Liver (tissue), 9 donors: ENCODE results near the gene ATP5F1D. TPM values are rescaled to one million over a fixed set of nuclear protein-coding genes. Genes with fewer than 3 reads are reported as not detected.

Experiments
- DNase-seq: peaks from one replicate; pipeline ENCODE4 v3.0.0-alpha.2; 2017; ENCODE audit warnings: low spot score
- H3K27ac ChIP-seq, 2 donors: one replicate each; pipeline ENCODE4 v1.7.0; 2013; ENCODE audit warnings: inconsistent platforms in 2 of 2, low read length in 2 of 2, control low read depth in 1 of 2, low read depth in 1 of 2, mild to moderate bottlenecking in 1 of 2
- H3K27me3 ChIP-seq, 4 donors: one replicate each; pipeline versions ENCODE4 v1.6.1 to v1.7.0; 2013; ENCODE audit warnings: low read length in 3 of 4, inconsistent platforms in 1 of 4, mild to moderate bottlenecking in 1 of 4, moderate library complexity in 1 of 4; ENCODE audit not compliant: control insufficient read depth in 4 of 4, insufficient read depth in 4 of 4
- H3K36me3 ChIP-seq, 4 donors: one replicate each; pipeline versions ENCODE4 v1.6.1 to v1.7.0; 2013; ENCODE audit warnings: low read length in 3 of 4, mild to moderate bottlenecking in 3 of 4, low read depth in 1 of 4, moderate library complexity in 1 of 4; ENCODE audit not compliant: control insufficient read depth in 4 of 4, insufficient read depth in 3 of 4
- H3K4me1 ChIP-seq, 4 donors: one replicate each; pipeline versions ENCODE4 v1.6.1 to v1.7.0; 2013; ENCODE audit warnings: low read length in 3 of 4, mild to moderate bottlenecking in 3 of 4, moderate library complexity in 1 of 4; ENCODE audit not compliant: control insufficient read depth in 4 of 4, insufficient read depth in 4 of 4
- H3K4me3 ChIP-seq, 3 donors: one replicate each; pipeline versions ENCODE4 v1.6.1 to v1.7.0; 2013; ENCODE audit warnings: low read length in 3 of 3, control low read depth in 1 of 3, low read depth in 1 of 3, mild to moderate bottlenecking in 1 of 3
- H3K9ac ChIP-seq, 2 donors: one replicate each; pipeline ENCODE4 v1.7.0; 2013; ENCODE audit warnings: low read length in 2 of 2, mild to moderate bottlenecking in 2 of 2, moderate library complexity in 2 of 2, control low read depth in 1 of 2, low read depth in 1 of 2
- H3K9me3 ChIP-seq, 4 donors: one replicate each; pipeline versions ENCODE4 v1.6.1 to v1.7.0; 2013; ENCODE audit warnings: low read length in 3 of 4; ENCODE audit not compliant: control insufficient read depth in 4 of 4
- ATF3 ChIP-seq: IDR thresholded peaks from 2 replicates; pipeline ENCODE4 v1.6.1; 2016; ENCODE audit warnings: antibody characterized with exemption
- CTCF ChIP-seq: fragments of 150-350 bp; IDR thresholded peaks from 2 replicates; pipeline ENCODE4 v1.5.1; 2017; ENCODE audit warnings: improper control_type of control experiment, low read depth, low read length; ENCODE audit not compliant: missing input control
- EGR1 ChIP-seq, 2 donors: IDR thresholded peaks; 2 replicates each; pipeline ENCODE4 v1.6.1; 2016 to 2018; ENCODE audit warnings: antibody characterized with exemption in 2 of 2, low read depth in 2 of 2
- FOXA1 ChIP-seq: IDR thresholded peaks from 2 replicates; pipeline ENCODE4 v1.6.1; 2016; ENCODE audit warnings: antibody characterized with exemption
- FOXA2 ChIP-seq: IDR thresholded peaks from 2 replicates; pipeline ENCODE4 v1.6.1; 2016; ENCODE audit warnings: antibody characterized with exemption
- GABPA ChIP-seq, 2 donors: IDR thresholded peaks in 1 of 2; conservative IDR thresholded peaks in 1 of 2; 2 replicates each; pipeline ENCODE4 v1.6.1; 2016; ENCODE audit warnings: antibody characterized with exemption in 2 of 2, mild to moderate bottlenecking in 1 of 2, moderate library complexity in 1 of 2
- HNF4A ChIP-seq, 2 donors: conservative IDR thresholded peaks; 2 replicates each; pipeline ENCODE4 v1.6.1; 2016; ENCODE audit warnings: antibody characterized with exemption in 2 of 2, mild to moderate bottlenecking in 2 of 2
- HNF4G ChIP-seq: IDR thresholded peaks from 2 replicates; pipeline ENCODE4 v1.6.1; 2016; ENCODE audit warnings: antibody characterized with exemption
- JUND ChIP-seq, 2 donors: IDR thresholded peaks; 2 replicates each; pipeline ENCODE4 v1.6.1; 2016; ENCODE audit warnings: antibody characterized with exemption in 2 of 2
- MAX ChIP-seq: IDR thresholded peaks from 2 replicates; pipeline ENCODE4 v1.6.1; 2016; ENCODE audit warnings: antibody characterized with exemption
- NR2F2 ChIP-seq: IDR thresholded peaks from 2 replicates; pipeline ENCODE4 v1.6.1; 2016; ENCODE audit warnings: antibody characterized with exemption
- RAD21 ChIP-seq, 2 donors: IDR thresholded peaks; 2 replicates each; pipeline ENCODE4 v1.6.1; 2016; ENCODE audit warnings: antibody characterized with exemption in 2 of 2, mild to moderate bottlenecking in 2 of 2
- REST ChIP-seq: IDR thresholded peaks from 2 replicates; pipeline ENCODE4 v1.6.1; 2016; ENCODE audit warnings: antibody characterized with exemption, mild to moderate bottlenecking
- RXRA ChIP-seq, 2 donors: IDR thresholded peaks; 2 replicates each; pipeline ENCODE4 v1.6.1; 2017 to 2018; ENCODE audit warnings: antibody characterized with exemption in 2 of 2, mild to moderate bottlenecking in 1 of 2
- SP1 ChIP-seq: IDR thresholded peaks from 2 replicates; pipeline ENCODE4 v1.6.1; 2018; ENCODE audit warnings: antibody characterized with exemption, mild to moderate bottlenecking
- TAF1 ChIP-seq: conservative IDR thresholded peaks from 2 replicates; pipeline ENCODE4 v1.6.1; 2016; ENCODE audit warnings: antibody characterized with exemption, mild to moderate bottlenecking
- YY1 ChIP-seq: IDR thresholded peaks from 2 replicates; pipeline ENCODE4 v1.6.1; 2016; ENCODE audit warnings: antibody characterized with exemption, mild to moderate bottlenecking
- ZBTB33 ChIP-seq: IDR thresholded peaks from 2 replicates; pipeline ENCODE4 v1.6.1; 2016; ENCODE audit warnings: antibody characterized with exemption
- WGBS: extraction: QIAGEN DNeasy Blood & Tissue Kit; methylation state at CpG from one replicate; pipeline ENCODE4 v1.1.7; 2013; 5-methylcytosine and 5-hydroxymethylcytosine counted together
- polyA plus RNA-seq, 2 donors: library from polyadenylated mRNA; stranded (reverse) in 1 of 2; unstranded in 1 of 2; fragments of 200-250 nt in 1 of 2; fragments of >200 nt in 1 of 2; fragmentation: Nextera tagmentation in 1 of 2; extraction: Ambion mirVana in 1 of 2; gene quantifications; one replicate each; pipeline versions ENCODE4 v1.2.1 to v1.2.3, GENCODE V29; 2013 to 2015
- total RNA-seq, 2 donors: library from RNA; depleted of rRNA; stranded (reverse); fragments of >200 nt; gene quantifications; one replicate each; pipeline ENCODE4 v1.2.3, GENCODE V29; 2014
- donor health status: healthy.
- donor health status: healthy.
- donor health status: healthy.
- donor health status: healthy.
- donor health status: healthy.

The ATP5F1D gene
- total and polyA plus RNA-seq, 4 donors = 20.2 to 315 (median 145) TPM

GRCh38 chr19:1228161-1228957, 13.2 kb upstream of the ATP5F1D start:
- H3K9me3 ChIP-seq = no peaks in the 10 kb centered on the region
- no peak overlapping the region for H3K9ac ChIP-seq
- no peak overlapping the region for H3K27ac ChIP-seq
- DNase-seq = no peak
- no peaks in the 10 kb centered on the region for H3K27me3 ChIP-seq
- peaks cover 0 to 5% (median under 1%) of the 10 kb centered on the region in 4 donors for H3K4me1 ChIP-seq
- peaks cover 0 to 22% (median 7%) of the 10 kb centered on the region in 4 donors for H3K36me3 ChIP-seq
- TF ChIP-seq RXRA (IDR thresholded peaks at IDR 0.05) (no peak), CTCF (no peak), ZBTB33 (no peak), REST (no peak), HNF4G (no peak), SP1 (no peak), MAX (no peak), FOXA1 (no peak), GABPA (IDR thresholded peaks at IDR 0.05 in 1 of 2, conservative IDR thresholded peaks at IDR 0.05 in 1 of 2) (no peak), JUND (IDR thresholded peaks at IDR 0.05) (no peak), TAF1 (no peak), ATF3 (no peak), NR2F2 (no peak), YY1 (no peak), RAD21 (IDR thresholded peaks at IDR 0.05) (no peak), EGR1 (IDR thresholded peaks at IDR 0.05; ENCODE audit: low read depth in 2 of 2) (no peak), FOXA2 (no peak), HNF4A (conservative IDR thresholded peaks at IDR 0.05) (no peak)
- 97% methylated on average over 100 of the region's 100 CpGs for WGBS
- no peak overlapping the region for H3K4me3 ChIP-seq
